Measurements from ENCODE around the gene LEKR1. TPM values are rescaled to one million over a fixed set of nuclear protein-coding genes. Genes with fewer than 3 reads are reported as not detected.

LEKR1 gene
- total RNA-seq, 1 donor from 2014 or later: 0.27 TPM

DNA sequence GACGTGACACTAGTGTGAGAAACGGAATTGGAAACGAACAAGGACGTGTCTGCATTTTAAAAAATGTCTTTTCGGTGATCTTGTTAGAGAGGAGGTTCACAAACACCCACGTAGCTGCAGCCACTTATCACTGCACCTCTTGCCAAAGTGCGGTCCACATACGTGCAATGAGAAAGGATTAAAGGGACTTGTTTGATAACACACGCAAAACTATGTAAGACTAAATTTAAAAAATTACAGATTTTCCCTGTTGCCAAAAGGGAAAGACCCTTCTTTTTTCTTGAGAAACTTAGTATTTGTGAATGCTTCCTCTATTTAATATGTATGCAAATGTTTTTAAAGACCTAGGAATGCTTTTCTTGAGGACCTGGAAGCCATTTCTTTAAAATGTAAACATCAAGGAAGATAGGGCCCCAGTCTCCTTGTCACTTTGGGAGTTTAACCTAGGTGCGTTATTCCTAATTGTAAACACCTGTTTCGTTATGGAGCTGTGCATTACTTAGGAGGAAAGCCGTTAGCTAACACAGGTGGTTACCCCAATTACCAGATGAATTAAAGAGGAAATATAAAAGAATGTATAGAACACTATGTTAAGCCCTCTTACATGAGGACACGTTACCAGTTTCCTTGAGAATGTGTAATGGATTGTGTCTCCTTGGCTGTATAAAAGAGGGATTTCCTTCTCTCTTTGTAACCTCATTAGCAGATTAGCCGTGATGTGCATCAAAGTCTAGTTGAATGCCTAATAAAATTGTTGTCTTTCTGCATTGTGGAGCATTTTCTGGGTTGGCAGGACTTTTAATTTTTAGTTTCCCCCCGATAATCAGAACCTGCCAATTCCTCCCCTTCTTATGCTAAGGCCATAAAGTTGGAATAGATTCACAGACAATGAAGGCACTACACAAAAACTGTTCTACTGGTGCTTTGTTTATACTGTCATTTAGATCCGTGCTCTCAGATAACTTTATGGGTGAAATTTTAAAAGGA is 1.0 kb downstream of the LEKR1 start:
- peak overlapping the region; percentile 97 for H3K27ac Mint-ChIP-seq (ENCODE audit: unreplicated experiment)
- TF ChIP-seq EZH2 (IDR thresholded peaks at IDR 0.05; ENCODE audit: insufficient read depth, low read length): no peak
- TF ChIP-seq, protein P1, sequence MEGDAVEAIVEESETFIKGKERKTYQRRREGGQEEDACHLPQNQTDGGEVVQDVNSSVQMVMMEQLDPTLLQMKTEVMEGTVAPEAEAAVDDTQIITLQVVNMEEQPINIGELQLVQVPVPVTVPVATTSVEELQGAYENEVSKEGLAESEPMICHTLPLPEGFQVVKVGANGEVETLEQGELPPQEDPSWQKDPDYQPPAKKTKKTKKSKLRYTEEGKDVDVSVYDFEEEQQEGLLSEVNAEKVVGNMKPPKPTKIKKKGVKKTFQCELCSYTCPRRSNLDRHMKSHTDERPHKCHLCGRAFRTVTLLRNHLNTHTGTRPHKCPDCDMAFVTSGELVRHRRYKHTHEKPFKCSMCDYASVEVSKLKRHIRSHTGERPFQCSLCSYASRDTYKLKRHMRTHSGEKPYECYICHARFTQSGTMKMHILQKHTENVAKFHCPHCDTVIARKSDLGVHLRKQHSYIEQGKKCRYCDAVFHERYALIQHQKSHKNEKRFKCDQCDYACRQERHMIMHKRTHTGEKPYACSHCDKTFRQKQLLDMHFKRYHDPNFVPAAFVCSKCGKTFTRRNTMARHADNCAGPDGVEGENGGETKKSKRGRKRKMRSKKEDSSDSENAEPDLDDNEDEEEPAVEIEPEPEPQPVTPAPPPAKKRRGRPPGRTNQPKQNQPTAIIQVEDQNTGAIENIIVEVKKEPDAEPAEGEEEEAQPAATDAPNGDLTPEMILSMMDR (IDR thresholded peaks at IDR 0.05; ENCODE audit: insufficient read depth, low read depth, low read length): no peak
- H3K4me1 Mint-ChIP-seq (ENCODE audit: low read depth, unreplicated experiment): peaks cover 6% of the 10 kb centered on the region
- Histone ChIP-seq H3K4me2 (ENCODE audit: low read length) (peak overlapping the region; percentile 90), H4K20me1 (ENCODE audit: insufficient read depth, low read length) (no peaks in the 10 kb centered on the region), H3K4me3 (ENCODE audit: insufficient read depth, low read depth, low read length) (peak overlapping the region; percentile 64), H3K79me2 (ENCODE audit: insufficient read depth, low read length) (no peaks in the 10 kb centered on the region), H2AFZ (ENCODE audit: low read depth, low read length) (peak overlapping the region; percentile 71), H3K9ac (ENCODE audit: low read length) (peak overlapping the region; percentile 94), H3K27me3 (ENCODE audit: insufficient read depth, low read length) (no peaks in the 10 kb centered on the region), H3K9me3 (ENCODE audit: insufficient read depth, low read depth, low read length) (no peaks in the 10 kb centered on the region), H3K27ac (ENCODE audit: low read depth, low read length) (peak overlapping the region; percentile 96), H3K36me3 (ENCODE audit: insufficient read depth, low read length) (no peaks in the 10 kb centered on the region), H3K4me1 (ENCODE audit: insufficient read depth, low read length) (peaks cover 15% of the 10 kb centered on the region)
- peaks cover 4% of the 10 kb centered on the region for H3K9me3 Mint-ChIP-seq (ENCODE audit: unreplicated experiment)
- no peak for FAIRE-seq
- no peaks in the 10 kb centered on the region for H3K27me3 Mint-ChIP-seq (ENCODE audit: low read depth, unreplicated experiment)
- peak overlapping the region; percentile 83 for H3K4me3 Mint-ChIP-seq (ENCODE audit: unreplicated experiment)
- DNase-seq (ENCODE audit: low read depth): no peak
- H3K36me3 Mint-ChIP-seq (ENCODE audit: low read depth, unreplicated experiment): no peaks in the 10 kb centered on the region

DNA sequence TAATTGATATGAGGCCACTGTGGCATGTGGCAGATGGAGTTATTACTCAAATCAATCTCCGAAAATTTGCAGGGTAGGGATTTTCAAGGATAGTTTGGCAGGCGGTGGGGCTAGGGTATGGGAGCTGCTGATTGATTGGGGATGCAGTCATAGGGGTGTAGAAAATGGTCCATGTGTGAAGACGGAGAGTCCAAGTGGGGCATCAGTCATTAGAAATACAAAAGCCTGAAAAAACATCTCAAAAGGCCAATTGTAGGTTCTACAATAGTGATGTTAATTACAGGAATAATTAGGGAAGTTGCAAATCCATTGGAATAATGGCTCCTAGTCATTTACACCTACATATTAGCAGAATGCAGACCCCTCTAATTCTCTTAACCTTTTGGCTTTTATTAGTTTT is 4.9 kb downstream of the LEKR1 start:
- no peaks in the 10 kb centered on the region for H3K36me3 Mint-ChIP-seq (ENCODE audit: low read depth, unreplicated experiment)
- H3K27ac ChIP-seq (ENCODE audit: low read depth, low read length): no peak overlapping the region
- H3K27me3 Mint-ChIP-seq (ENCODE audit: low read depth, unreplicated experiment): no peaks in the 10 kb centered on the region
- no peaks in the 10 kb centered on the region for H4K20me1 ChIP-seq (ENCODE audit: insufficient read depth, low read length)
- no peak overlapping the region for H3K9ac ChIP-seq (ENCODE audit: low read length)
- H3K9me3 Mint-ChIP-seq (ENCODE audit: unreplicated experiment): peaks cover 2% of the 10 kb centered on the region
- no peak for DNase-seq (ENCODE audit: low read depth)
- no peaks in the 10 kb centered on the region for H3K9me3 ChIP-seq (ENCODE audit: insufficient read depth, low read depth, low read length)
- FAIRE-seq: no peak
- TF ChIP-seq, protein P1 (IDR thresholded peaks at IDR 0.05; ENCODE audit: insufficient read depth, low read depth, low read length): no peak
- no peak for TF ChIP-seq EZH2 (IDR thresholded peaks at IDR 0.05; ENCODE audit: insufficient read depth, low read length)
- H3K4me1 ChIP-seq (ENCODE audit: insufficient read depth, low read length): peaks cover 9% of the 10 kb centered on the region
- H2AFZ ChIP-seq (ENCODE audit: low read depth, low read length): no peak overlapping the region
- H3K79me2 ChIP-seq (ENCODE audit: insufficient read depth, low read length): no peaks in the 10 kb centered on the region
- no peak overlapping the region for H3K4me2 ChIP-seq (ENCODE audit: low read length)
- no peaks in the 10 kb centered on the region for H3K27me3 ChIP-seq (ENCODE audit: insufficient read depth, low read length)
- H3K4me1 Mint-ChIP-seq (ENCODE audit: low read depth, unreplicated experiment): peaks cover 3% of the 10 kb centered on the region
- no peaks in the 10 kb centered on the region for H3K36me3 ChIP-seq (ENCODE audit: insufficient read depth, low read length)
- H3K4me3 ChIP-seq (ENCODE audit: insufficient read depth, low read depth, low read length): no peak overlapping the region
- H3K4me3 Mint-ChIP-seq (ENCODE audit: unreplicated experiment): no peak overlapping the region
- no peak overlapping the region for H3K27ac Mint-ChIP-seq (ENCODE audit: unreplicated experiment)

DNA sequence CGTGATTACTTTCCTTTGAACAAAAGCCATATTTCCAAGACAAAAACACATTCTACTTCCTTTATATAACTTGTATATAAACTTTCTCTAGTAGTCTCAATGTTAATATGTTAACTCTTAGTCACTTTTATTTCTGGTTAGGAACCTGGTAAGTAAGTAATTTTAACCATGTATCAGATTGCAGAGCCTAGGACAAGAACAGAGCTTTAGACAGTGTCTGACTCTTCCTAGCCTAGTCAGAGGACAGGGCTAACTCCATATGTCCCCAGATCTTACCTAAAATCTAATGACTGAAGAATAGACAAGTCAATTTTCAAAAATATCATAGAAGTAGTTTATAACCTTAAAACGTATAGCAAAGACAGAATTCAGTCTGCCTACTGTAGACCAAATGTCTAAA is 8.3 kb downstream of the LEKR1 start:
- no peaks in the 10 kb centered on the region for H3K79me2 ChIP-seq (ENCODE audit: insufficient read depth, low read length)

More for the DNA sequence above, 8.3 kb downstream of the LEKR1 start:
- Histone ChIP-seq H3K4me2 (ENCODE audit: low read length) (no peak overlapping the region), H3K27ac (ENCODE audit: low read depth, low read length) (no peak overlapping the region), H3K9ac (ENCODE audit: low read length) (no peak overlapping the region), H2AFZ (ENCODE audit: low read depth, low read length) (no peak overlapping the region), H4K20me1 (ENCODE audit: insufficient read depth, low read length) (no peaks in the 10 kb centered on the region), H3K4me1 (ENCODE audit: insufficient read depth, low read length) (no peaks in the 10 kb centered on the region), H3K9me3 (ENCODE audit: insufficient read depth, low read depth, low read length) (no peaks in the 10 kb centered on the region), H3K4me3 (ENCODE audit: insufficient read depth, low read depth, low read length) (no peak overlapping the region), H3K27me3 (ENCODE audit: insufficient read depth, low read length) (no peaks in the 10 kb centered on the region), H3K36me3 (ENCODE audit: insufficient read depth, low read length) (no peaks in the 10 kb centered on the region)
- no peak for DNase-seq (ENCODE audit: low read depth)
- TF ChIP-seq, protein P1 (IDR thresholded peaks at IDR 0.05; ENCODE audit: insufficient read depth, low read depth, low read length): no peak
- TF ChIP-seq EZH2 (IDR thresholded peaks at IDR 0.05; ENCODE audit: insufficient read depth, low read length): no peak
- H3K4me1 Mint-ChIP-seq (ENCODE audit: low read depth, unreplicated experiment): peaks cover 4% of the 10 kb centered on the region
- no peak overlapping the region for H3K27ac Mint-ChIP-seq (ENCODE audit: unreplicated experiment)
- no peaks in the 10 kb centered on the region for H3K27me3 Mint-ChIP-seq (ENCODE audit: low read depth, unreplicated experiment)
- H3K4me3 Mint-ChIP-seq (ENCODE audit: unreplicated experiment): no peak overlapping the region
- H3K9me3 Mint-ChIP-seq (ENCODE audit: unreplicated experiment): peaks cover 2% of the 10 kb centered on the region
- no peaks in the 10 kb centered on the region for H3K36me3 Mint-ChIP-seq (ENCODE audit: low read depth, unreplicated experiment)
- peak; percentile 54 for FAIRE-seq
